ENCODE results near the gene EMP2. TPM values are rescaled to one million over a fixed set of nuclear protein-coding genes. Genes with fewer than 3 reads are reported as not detected.
A peak's percentile ranks its signal among the peaks of the same experiment; 100 is the strongest.

Gene EMP2
- total RNA-seq, 4 donors from 2014 or later = 20.8 to 31.4 (median 27.5) TPM

- Histone ChIP-seq H3K4me3 (peak overlapping the region in 2 of 4 donors; percentile 2 to 13), H3K4me1 (peaks cover 0 to 22% (median 0%) of the 10 kb centered on the region in 4 donors), H3K27ac (peak overlapping the region; percentile 62 to 82 (median 72)), H3K27me3 (no peaks in the 10 kb centered on the region), H3K9me3 (no peaks in the 10 kb centered on the region), H3K36me3 (no peaks in the 10 kb centered on the region)
- TF ChIP-seq CTCF (IDR thresholded peaks at IDR 0.05) (no peak), POLR2A (IDR thresholded peaks at IDR 0.05) (no peak)
- DNase-seq = peak in 1 of 3 donors; percentile 54
These were observed 21.4 kb downstream of the EMP2 start for GRCh38 chr16:10558746-10559641.

- TF ChIP-seq POLR2A (IDR thresholded peaks at IDR 0.05) (no peak), CTCF (IDR thresholded peaks at IDR 0.05) (no peak)
- Histone ChIP-seq H3K4me1 (peaks cover 0 to 22% (median 0%) of the 10 kb centered on the region in 4 donors), H3K4me3 (peak overlapping the region in 1 of 4 donors; percentile 2), H3K27me3 (no peaks in the 10 kb centered on the region), H3K27ac (peak overlapping the region; percentile 62 to 82 (median 72)), H3K36me3 (no peaks in the 10 kb centered on the region), H3K9me3 (no peaks in the 10 kb centered on the region)
- no peak for DNase-seq
These were observed 22.1 kb downstream of the EMP2 start for GRCh38 chr16:10558305-10558704.

- Histone ChIP-seq H3K36me3 (no peaks in the 10 kb centered on the region), H3K27ac (peak overlapping the region in 2 of 4 donors; percentile 62 to 82), H3K4me1 (peaks cover 0 to 22% (median 0%) of the 10 kb centered on the region in 4 donors), H3K9me3 (no peaks in the 10 kb centered on the region), H3K4me3 (no peak overlapping the region), H3K27me3 (no peaks in the 10 kb centered on the region)
- no peak for DNase-seq
- TF ChIP-seq CTCF (IDR thresholded peaks at IDR 0.05) (no peak), POLR2A (IDR thresholded peaks at IDR 0.05) (no peak)
These were observed 22.6 kb downstream of the EMP2 start for GRCh38 chr16:10557750-10558149.

- Histone ChIP-seq H3K4me1 (peaks cover 0 to 22% (median 0%) of the 10 kb centered on the region in 4 donors), H3K4me3 (no peak overlapping the region), H3K27ac (no peak overlapping the region), H3K36me3 (no peaks in the 10 kb centered on the region), H3K9me3 (no peaks in the 10 kb centered on the region), H3K27me3 (no peaks in the 10 kb centered on the region)
- no peak for TF ChIP-seq POLR2A (IDR thresholded peaks at IDR 0.05)
- TF ChIP-seq CTCF (IDR thresholded peaks at IDR 0.05) = no peak
- DNase-seq = no peak
These were observed 24.2 kb downstream of the EMP2 start for GRCh38 chr16:10556236-10556635.

- Histone ChIP-seq H3K27ac (no peak overlapping the region), H3K36me3 (no peaks in the 10 kb centered on the region), H3K4me1 (peaks cover 0 to 17% (median 0%) of the 10 kb centered on the region in 4 donors), H3K4me3 (no peak overlapping the region), H3K27me3 (no peaks in the 10 kb centered on the region), H3K9me3 (no peaks in the 10 kb centered on the region)
- TF ChIP-seq CTCF (IDR thresholded peaks at IDR 0.05) (no peak), POLR2A (IDR thresholded peaks at IDR 0.05) (no peak)
- no peak for DNase-seq
These were observed 25.8 kb downstream of the EMP2 start for GRCh38 chr16:10554569-10554968.
